ENCODE measurements around the gene DNAJC7.

Gene DNAJC7

GRCh38 chr17:41939044-41939692, 78.1 kb downstream of the DNAJC7 start:
- no peak for TF ChIP-seq ZFP3 (CRISPR knock-in tag; IDR thresholded peaks at IDR 0.05)
- TF ChIP-seq TCF4 (CRISPR knock-in tag; IDR thresholded peaks at IDR 0.05; ENCODE audit: borderline replicate concordance), result no peak
- no peak for TF ChIP-seq GLIS3 (CRISPR knock-in tag; IDR thresholded peaks at IDR 0.05)
- no peak for TF ChIP-seq OSR1 (CRISPR knock-in tag; IDR thresholded peaks at IDR 0.05)
- no peak for TF ChIP-seq TSHZ2 (CRISPR knock-in tag; IDR thresholded peaks at IDR 0.05)
- no peak for TF ChIP-seq POU6F1 (CRISPR knock-in tag; IDR thresholded peaks at IDR 0.05; ENCODE audit: borderline replicate concordance, low read depth)
- no peak for TF ChIP-seq CSRNP3 (CRISPR knock-in tag; IDR thresholded peaks at IDR 0.05)
- no peak for TF ChIP-seq RARB (CRISPR knock-in tag; IDR thresholded peaks at IDR 0.05)
- TF ChIP-seq BACH2 (CRISPR knock-in tag; IDR thresholded peaks at IDR 0.05; ENCODE audit: borderline replicate concordance), result no peak
- TF ChIP-seq ZC3H10 (CRISPR knock-in tag; IDR thresholded peaks at IDR 0.05), result no peak
- no peak for TF ChIP-seq TOX (CRISPR knock-in tag; IDR thresholded peaks at IDR 0.05; ENCODE audit: borderline replicate concordance)
- TF ChIP-seq CREB5 (CRISPR knock-in tag; IDR thresholded peaks at IDR 0.05; ENCODE audit: low read depth), result no peak
- TF ChIP-seq SNAI2 (CRISPR knock-in tag; IDR thresholded peaks at IDR 0.05), result no peak
- no peak for ATAC-seq

GRCh38 chr17:41937970-41938954, 79.0 kb downstream of the DNAJC7 start:
- no peak for TF ChIP-seq ZNF565 (CRISPR knock-in tag; conservative IDR thresholded peaks at IDR 0.05; ENCODE audit: low read depth)
- TF ChIP-seq ZNF8 (CRISPR knock-in tag; IDR thresholded peaks at IDR 0.05), result no peak
- TF ChIP-seq CREB5 (CRISPR knock-in tag; IDR thresholded peaks at IDR 0.05; ENCODE audit: low read depth), result no peak
- TF ChIP-seq BACH2 (CRISPR knock-in tag; IDR thresholded peaks at IDR 0.05; ENCODE audit: borderline replicate concordance), result no peak
- TF ChIP-seq TOX (CRISPR knock-in tag; IDR thresholded peaks at IDR 0.05; ENCODE audit: borderline replicate concordance), result no peak
- TF ChIP-seq GLIS3 (CRISPR knock-in tag; IDR thresholded peaks at IDR 0.05), result no peak
- no peak; the same call in 2 of the 3 replicates for ATAC-seq

- ATAC-seq, result no peak
- TF ChIP-seq PPARA (CRISPR knock-in tag; IDR thresholded peaks at IDR 0.05; ENCODE audit: borderline replicate concordance) (no peak), ZNF8 (CRISPR knock-in tag; IDR thresholded peaks at IDR 0.05) (no peak), BACH2 (CRISPR knock-in tag; IDR thresholded peaks at IDR 0.05; ENCODE audit: borderline replicate concordance) (no peak), CSRNP3 (CRISPR knock-in tag; IDR thresholded peaks at IDR 0.05) (no peak), ZNF70 (CRISPR knock-in tag; IDR thresholded peaks at IDR 0.05) (no peak), TOX (CRISPR knock-in tag; IDR thresholded peaks at IDR 0.05; ENCODE audit: borderline replicate concordance) (no peak), OSR1 (CRISPR knock-in tag; IDR thresholded peaks at IDR 0.05) (no peak), POU6F1 (CRISPR knock-in tag; IDR thresholded peaks at IDR 0.05; ENCODE audit: borderline replicate concordance, low read depth) (no peak), TSHZ2 (CRISPR knock-in tag; IDR thresholded peaks at IDR 0.05) (no peak), TCF4 (CRISPR knock-in tag; IDR thresholded peaks at IDR 0.05; ENCODE audit: borderline replicate concordance) (no peak), ISL1 (CRISPR knock-in tag; IDR thresholded peaks at IDR 0.05) (no peak), ESRRG (CRISPR knock-in tag; IDR thresholded peaks at IDR 0.05) (no peak)
Measured at GRCh38 chr17:41935641-41936040, 81.6 kb downstream of the DNAJC7 start.

Data from SK-N-SH treated with all-trans-retinoic acid at 6 μM for 48 hours (cell line).